Ascending aorta (tissue), 2 donors: ENCODE measurements around the gene SV2C. TPM values are rescaled to one million over a fixed set of nuclear protein-coding genes. Genes with fewer than 3 reads are reported as not detected.
"Not testable (repeated sequence)": the region's sequence is repeated elsewhere in the genome, so short reads cannot be mapped to it uniquely, and the experiment has no call there.

Source experiments
- DNase-seq, 2 donors: peaks; one replicate each; pipeline ENCODE4 v3.0.0-alpha.2; 2019; ENCODE audit warnings: low spot score in 2 of 2
- H3K27ac ChIP-seq, 2 donors: fragments of 200-600 bp; sonication (generic); one replicate each; pipeline ENCODE4 v1.5.1; 2016 to 2017; ENCODE audit warnings: mild to moderate bottlenecking in 1 of 2
- H3K27me3 ChIP-seq: fragments of 200-600 bp; sonication (generic); one replicate; pipeline ENCODE4 v1.5.1; 2017
- H3K36me3 ChIP-seq, 2 donors: fragments of 200-600 bp; sonication (generic); one replicate each; pipeline ENCODE4 v1.5.1; 2016
- H3K4me1 ChIP-seq, 2 donors: fragments of 200-600 bp; sonication (generic); one replicate each; pipeline ENCODE4 v1.5.1; 2016 to 2017; ENCODE audit warnings: mild to moderate bottlenecking in 1 of 2
- H3K4me3 ChIP-seq, 2 donors: fragments of 200-600 bp; sonication (generic); one replicate each; pipeline ENCODE4 v1.5.1; 2016 to 2017; ENCODE audit warnings: mild to moderate bottlenecking in 1 of 2
- H3K9me3 ChIP-seq, 2 donors: fragments of 200-600 bp; sonication (generic); one replicate each; pipeline ENCODE4 v1.5.1; 2016
- intact Hi-C: fragments of 100-400 bp; cut with DNase I; formaldehyde crosslinking; loops from one replicate; pipeline ENCODE4 v1.15.1; 2023
- total RNA-seq: library from RNA; depleted of rRNA; stranded (reverse); fragments of >200 nt; gene quantifications from one replicate; pipeline ENCODE4 v1.1.0, GENCODE V29; 2016
- TF ChIP-seq, protein P1 (sequence below), 3 experiments: fragments of 200-600 bp in 2 of 3; fragments of 450-650 bp in 1 of 3; sonication (generic) in 2 of 3; IDR thresholded peaks; one replicate each; pipeline ENCODE4 v1.5.1; 2016 to 2019; ENCODE audit warnings: antibody characterized with exemption in 3 of 3, mild to moderate bottlenecking in 1 of 3, moderate library complexity in 1 of 3

The SV2C gene
- total RNA-seq, 1 donor from 2014 or later, result not detected

DNA sequence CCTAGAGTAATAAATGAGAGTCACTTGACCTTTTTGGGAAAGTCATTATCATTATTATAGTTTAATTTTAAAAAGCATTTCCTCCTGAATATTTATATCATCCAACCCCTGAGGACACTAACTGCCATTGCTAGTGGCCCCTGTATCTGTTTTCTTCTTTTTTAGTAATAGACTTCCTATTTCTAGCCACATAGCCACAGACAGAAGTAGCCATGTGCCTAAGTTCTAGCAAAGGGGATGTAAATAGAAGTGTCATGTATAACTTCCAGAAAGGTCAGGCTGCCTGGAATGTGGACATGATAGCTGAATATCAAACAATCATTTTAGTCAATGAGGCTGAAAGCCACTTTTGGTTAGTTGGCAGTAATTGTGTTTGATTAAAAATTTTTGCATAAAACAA, 282.4 kb downstream of the SV2C start:
- intact Hi-C loops, result no loop called here
- H3K36me3 ChIP-seq, result no peaks in the 10 kb centered on the region

GRCh38 chr5:76366596-76366995, 283.4 kb downstream of the SV2C start:
- TF ChIP-seq, protein P1, sequence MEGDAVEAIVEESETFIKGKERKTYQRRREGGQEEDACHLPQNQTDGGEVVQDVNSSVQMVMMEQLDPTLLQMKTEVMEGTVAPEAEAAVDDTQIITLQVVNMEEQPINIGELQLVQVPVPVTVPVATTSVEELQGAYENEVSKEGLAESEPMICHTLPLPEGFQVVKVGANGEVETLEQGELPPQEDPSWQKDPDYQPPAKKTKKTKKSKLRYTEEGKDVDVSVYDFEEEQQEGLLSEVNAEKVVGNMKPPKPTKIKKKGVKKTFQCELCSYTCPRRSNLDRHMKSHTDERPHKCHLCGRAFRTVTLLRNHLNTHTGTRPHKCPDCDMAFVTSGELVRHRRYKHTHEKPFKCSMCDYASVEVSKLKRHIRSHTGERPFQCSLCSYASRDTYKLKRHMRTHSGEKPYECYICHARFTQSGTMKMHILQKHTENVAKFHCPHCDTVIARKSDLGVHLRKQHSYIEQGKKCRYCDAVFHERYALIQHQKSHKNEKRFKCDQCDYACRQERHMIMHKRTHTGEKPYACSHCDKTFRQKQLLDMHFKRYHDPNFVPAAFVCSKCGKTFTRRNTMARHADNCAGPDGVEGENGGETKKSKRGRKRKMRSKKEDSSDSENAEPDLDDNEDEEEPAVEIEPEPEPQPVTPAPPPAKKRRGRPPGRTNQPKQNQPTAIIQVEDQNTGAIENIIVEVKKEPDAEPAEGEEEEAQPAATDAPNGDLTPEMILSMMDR (IDR thresholded peaks at IDR 0.05), result no peak
- intact Hi-C loops, result no loop called here
- no peaks in the 10 kb centered on the region for H3K4me1 ChIP-seq
- no peak overlapping the region for H3K27ac ChIP-seq
- no peaks in the 10 kb centered on the region for H3K27me3 ChIP-seq
- DNase-seq, result no peak
- no peaks in the 10 kb centered on the region for H3K9me3 ChIP-seq
- H3K4me3 ChIP-seq, result no peak overlapping the region
- no peaks in the 10 kb centered on the region for H3K36me3 ChIP-seq

More for the DNA sequence above, 282.4 kb downstream of the SV2C start:
- Histone ChIP-seq H3K9me3 (no peaks in the 10 kb centered on the region), H3K4me1 (no peaks in the 10 kb centered on the region), H3K4me3 (no peak overlapping the region), H3K27me3 (no peaks in the 10 kb centered on the region), H3K27ac (no peak overlapping the region)
- DNase-seq, result no peak
- TF ChIP-seq, protein P1 (IDR thresholded peaks at IDR 0.05), result no peak

DNA sequence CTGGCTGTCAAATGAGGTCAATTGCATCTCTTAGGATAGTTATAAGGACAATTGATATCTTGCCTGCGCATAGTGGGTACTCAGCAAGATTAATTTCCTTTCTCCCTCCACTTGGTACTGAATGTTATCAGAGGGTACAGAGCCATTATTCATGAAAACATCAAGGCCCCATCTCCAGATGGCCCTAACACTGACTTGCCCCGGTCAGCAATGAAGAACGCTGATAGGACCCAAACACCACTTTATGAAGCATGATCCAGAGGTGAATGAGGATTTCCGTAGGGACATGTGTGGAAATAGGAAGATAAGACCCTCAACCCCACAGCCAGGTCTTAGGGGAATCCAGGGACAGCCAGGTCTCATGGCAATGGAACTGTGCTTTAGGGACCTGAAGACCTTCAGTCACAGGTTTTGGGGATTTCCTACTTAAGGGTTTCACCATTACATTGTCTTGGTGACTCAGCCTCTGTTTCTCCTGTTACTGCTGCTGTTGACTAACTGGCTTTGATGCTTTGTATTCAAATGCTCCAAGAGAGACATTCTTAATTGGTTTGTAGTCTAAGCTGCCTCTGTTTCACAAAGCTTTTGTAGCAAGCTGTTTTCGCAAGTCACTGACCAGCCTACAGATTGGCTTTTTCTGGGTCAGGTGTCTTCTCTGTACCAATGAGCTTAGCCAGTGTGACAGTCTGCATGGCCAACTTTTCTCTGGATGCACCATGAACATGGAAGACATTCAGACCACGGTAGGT, 284.6 kb downstream of the SV2C start:
- no peak for DNase-seq
- no peaks in the 10 kb centered on the region for H3K27me3 ChIP-seq
- no peak overlapping the region for H3K27ac ChIP-seq
- intact Hi-C loops, result no loop called here
- TF ChIP-seq, protein P1 (IDR thresholded peaks at IDR 0.05), result no peak
- no peaks in the 10 kb centered on the region for H3K36me3 ChIP-seq
- H3K4me1 ChIP-seq, result no peaks in the 10 kb centered on the region
- no peaks in the 10 kb centered on the region for H3K9me3 ChIP-seq
- H3K4me3 ChIP-seq, result no peak overlapping the region

DNA sequence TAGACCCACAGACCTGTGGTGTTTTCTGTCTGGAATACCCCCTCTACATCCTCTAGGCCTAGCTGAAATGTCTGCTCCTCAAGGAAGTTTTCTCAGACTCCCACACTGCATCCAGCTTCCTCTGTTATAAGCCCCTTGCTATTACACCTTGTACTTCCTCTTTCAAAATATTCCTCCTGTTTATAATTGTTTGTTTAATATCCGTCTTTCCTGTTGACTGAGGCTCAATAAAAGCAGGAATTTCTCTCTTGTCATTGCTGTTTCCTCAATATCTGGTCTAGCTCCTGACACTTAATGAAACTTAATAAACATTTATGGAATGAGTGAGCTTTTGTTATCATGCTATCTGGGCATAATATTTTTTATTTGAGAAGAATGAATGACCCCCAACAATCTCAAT, 285.8 kb downstream of the SV2C start:
- Histone ChIP-seq H3K36me3 (no peaks in the 10 kb centered on the region), H3K4me3 (no peak overlapping the region), H3K27me3 (no peaks in the 10 kb centered on the region), H3K4me1 (no peaks in the 10 kb centered on the region), H3K9me3 (no peaks in the 10 kb centered on the region), H3K27ac (no peak overlapping the region)
- TF ChIP-seq, protein P1 (IDR thresholded peaks at IDR 0.05), result no peak
- DNase-seq, result no peak
- intact Hi-C loops, result no loop called here

DNA sequence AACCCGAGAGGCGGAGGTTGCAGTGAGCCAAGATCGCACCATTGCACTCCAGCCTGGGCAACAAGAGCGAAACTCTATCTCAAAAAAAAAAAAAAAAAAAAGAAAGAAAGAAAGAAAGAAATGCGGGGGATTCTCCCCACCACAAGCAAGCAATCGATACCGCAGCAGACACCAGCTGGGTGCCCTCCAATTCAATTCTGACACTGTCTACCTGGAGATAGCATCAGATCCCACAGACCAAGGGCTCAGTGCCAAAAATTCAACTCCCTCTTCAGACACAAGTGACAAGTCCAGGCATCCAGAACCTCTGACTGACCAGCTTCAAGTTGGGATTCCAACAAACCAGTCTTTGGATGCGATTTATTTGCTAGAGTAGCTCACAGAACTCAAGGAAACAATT, 286.5 kb downstream of the SV2C start:
- H3K4me3 ChIP-seq, H3K4me1 ChIP-seq, H3K27ac ChIP-seq, DNase-seq, H3K36me3 ChIP-seq, H3K27me3 ChIP-seq, H3K9me3 ChIP-seq, intact Hi-C loops: not testable (repeated sequence)

- intact Hi-C loops, result no loop called here
- Histone ChIP-seq H3K36me3 (no peaks in the 10 kb centered on the region), H3K4me3 (no peak overlapping the region), H3K27me3 (no peaks in the 10 kb centered on the region), H3K4me1 (no peaks in the 10 kb centered on the region), H3K9me3 (no peaks in the 10 kb centered on the region), H3K27ac (no peak overlapping the region)
- DNase-seq, result no peak
- TF ChIP-seq, protein P1 (IDR thresholded peaks at IDR 0.05), result no peak
These were observed 288.8 kb downstream of the SV2C start for GRCh38 chr5:76371960-76372322.
